ENCODE results near the gene CCDC157.

Gene CCDC157

GRCh38 chr22:30386608-30386959 is 29.8 kb downstream of the CCDC157 start:
- Histone ChIP-seq H3K4me3 (ENCODE audit: insufficient read depth, low read depth, low read length, poor library complexity, severe bottlenecking) (peak overlapping the region; percentile 32), H3K27me3 (replicated peaks; ENCODE audit: control insufficient read depth, insufficient read depth, low read length, poor library complexity, severe bottlenecking) (no peaks in the 10 kb centered on the region), H3K4me1 (ENCODE audit: control insufficient read depth, insufficient read depth, low read length, poor library complexity, severe bottlenecking) (peaks cover 8% of the 10 kb centered on the region), H3K9me3 (ENCODE audit: control insufficient read depth, low read length) (no peaks in the 10 kb centered on the region), H3K36me3 (ENCODE audit: control insufficient read depth, insufficient read depth, low read length) (no peaks in the 10 kb centered on the region), H3K27ac (ENCODE audit: insufficient read depth, low read length, poor library complexity, severe bottlenecking) (no peak overlapping the region)
- no peak for DNase-seq

- peaks cover 8% of the 10 kb centered on the region for H3K4me1 ChIP-seq (ENCODE audit: control insufficient read depth, insufficient read depth, low read length, poor library complexity, severe bottlenecking)
- no peaks in the 10 kb centered on the region for H3K36me3 ChIP-seq (ENCODE audit: control insufficient read depth, insufficient read depth, low read length)
- H3K27ac ChIP-seq (ENCODE audit: insufficient read depth, low read length, poor library complexity, severe bottlenecking) = no peak within 1 kb of the TSS
- no peaks in the 10 kb centered on the region for H3K27me3 ChIP-seq (replicated peaks; ENCODE audit: control insufficient read depth, insufficient read depth, low read length, poor library complexity, severe bottlenecking)
- H3K4me3 ChIP-seq (ENCODE audit: insufficient read depth, low read depth, low read length, poor library complexity, severe bottlenecking) = peak within 1 kb of the TSS; percentile 32
- no peaks in the 10 kb centered on the region for H3K9me3 ChIP-seq (ENCODE audit: control insufficient read depth, low read length)
- DNase-seq = peak; percentile 62 to 73 (median 71)
Observed at GRCh38 chr22:30386960-30387827, 30.4 kb downstream of the CCDC157 start, which contains the start of gene RNF215. TSS of gene RNF215 (minus strand) at chr22:30387411. CDS start at chr22:30387313, 98 bp downstream.

- DNase-seq = peak; percentile 57 to 60 (median 58)
- no peaks in the 10 kb centered on the region for H3K36me3 ChIP-seq (ENCODE audit: control insufficient read depth, insufficient read depth, low read length)
- H3K4me3 ChIP-seq (ENCODE audit: insufficient read depth, low read depth, low read length, poor library complexity, severe bottlenecking) = no peak overlapping the region
- no peaks in the 10 kb centered on the region for H3K27me3 ChIP-seq (replicated peaks; ENCODE audit: control insufficient read depth, insufficient read depth, low read length, poor library complexity, severe bottlenecking)
- no peak overlapping the region for H3K27ac ChIP-seq (ENCODE audit: insufficient read depth, low read length, poor library complexity, severe bottlenecking)
- peaks cover 9% of the 10 kb centered on the region for H3K4me1 ChIP-seq (ENCODE audit: control insufficient read depth, insufficient read depth, low read length, poor library complexity, severe bottlenecking)
- no peaks in the 10 kb centered on the region for H3K9me3 ChIP-seq (ENCODE audit: control insufficient read depth, low read length)
Observed at GRCh38 chr22:30390974-30391691, 34.3 kb downstream of the CCDC157 start.

GRCh38 chr22:30392661-30393321 is 36.0 kb downstream of the CCDC157 start:
- no peak overlapping the region for H3K4me3 ChIP-seq (ENCODE audit: insufficient read depth, low read depth, low read length, poor library complexity, severe bottlenecking)
- H3K36me3 ChIP-seq (ENCODE audit: control insufficient read depth, insufficient read depth, low read length) = no peaks in the 10 kb centered on the region
- H3K27ac ChIP-seq (ENCODE audit: insufficient read depth, low read length, poor library complexity, severe bottlenecking) = no peak overlapping the region
- H3K27me3 ChIP-seq (replicated peaks; ENCODE audit: control insufficient read depth, insufficient read depth, low read length, poor library complexity, severe bottlenecking) = no peaks in the 10 kb centered on the region
- H3K9me3 ChIP-seq (ENCODE audit: control insufficient read depth, low read length) = no peaks in the 10 kb centered on the region
- no peak for DNase-seq
- H3K4me1 ChIP-seq (ENCODE audit: control insufficient read depth, insufficient read depth, low read length, poor library complexity, severe bottlenecking) = peaks cover 13% of the 10 kb centered on the region

- DNase-seq = no peak
- no peak overlapping the region for H3K27ac ChIP-seq (ENCODE audit: insufficient read depth, low read length, poor library complexity, severe bottlenecking)
- no peaks in the 10 kb centered on the region for H3K36me3 ChIP-seq (ENCODE audit: control insufficient read depth, insufficient read depth, low read length)
- H3K9me3 ChIP-seq (ENCODE audit: control insufficient read depth, low read length) = no peaks in the 10 kb centered on the region
- H3K27me3 ChIP-seq (replicated peaks; ENCODE audit: control insufficient read depth, insufficient read depth, low read length, poor library complexity, severe bottlenecking) = no peaks in the 10 kb centered on the region
- no peak overlapping the region for H3K4me3 ChIP-seq (ENCODE audit: insufficient read depth, low read depth, low read length, poor library complexity, severe bottlenecking)
- peaks cover 15% of the 10 kb centered on the region for H3K4me1 ChIP-seq (ENCODE audit: control insufficient read depth, insufficient read depth, low read length, poor library complexity, severe bottlenecking)
Observed at GRCh38 chr22:30393322-30393680, 36.5 kb downstream of the CCDC157 start.

GRCh38 chr22:30393885-30394284 is 37.1 kb downstream of the CCDC157 start:
- Histone ChIP-seq H3K36me3 (ENCODE audit: control insufficient read depth, insufficient read depth, low read length) (no peaks in the 10 kb centered on the region), H3K4me3 (ENCODE audit: insufficient read depth, low read depth, low read length, poor library complexity, severe bottlenecking) (no peak overlapping the region), H3K4me1 (ENCODE audit: control insufficient read depth, insufficient read depth, low read length, poor library complexity, severe bottlenecking) (peaks cover 15% of the 10 kb centered on the region), H3K27me3 (replicated peaks; ENCODE audit: control insufficient read depth, insufficient read depth, low read length, poor library complexity, severe bottlenecking) (no peaks in the 10 kb centered on the region), H3K9me3 (ENCODE audit: control insufficient read depth, low read length) (no peaks in the 10 kb centered on the region), H3K27ac (ENCODE audit: insufficient read depth, low read length, poor library complexity, severe bottlenecking) (no peak overlapping the region)
- DNase-seq = no peak

- DNase-seq = peak; percentile 33 to 47 (median 37)
- H3K9me3 ChIP-seq (ENCODE audit: control insufficient read depth, low read length) = no peaks in the 10 kb centered on the region
- peak within 1 kb of the TSS; percentile 60 for H3K4me3 ChIP-seq (ENCODE audit: insufficient read depth, low read depth, low read length, poor library complexity, severe bottlenecking)
- H3K27ac ChIP-seq (ENCODE audit: insufficient read depth, low read length, poor library complexity, severe bottlenecking) = no peak within 1 kb of the TSS
- peaks cover 15% of the 10 kb centered on the region for H3K4me1 ChIP-seq (ENCODE audit: control insufficient read depth, insufficient read depth, low read length, poor library complexity, severe bottlenecking)
- no peaks in the 10 kb centered on the region for H3K36me3 ChIP-seq (ENCODE audit: control insufficient read depth, insufficient read depth, low read length)
- H3K27me3 ChIP-seq (replicated peaks; ENCODE audit: control insufficient read depth, insufficient read depth, low read length, poor library complexity, severe bottlenecking) = no peaks in the 10 kb centered on the region
Observed at GRCh38 chr22:30396871-30397655, 40.3 kb downstream of the CCDC157 start, which contains the start of gene SEC14L2. TSS of gene SEC14L2 (plus strand) at chr22:30397018. CDS start at chr22:30397117, 99 bp downstream.

GRCh38 chr22:30397656-30398635 is 41.1 kb downstream of the CCDC157 start:
- Histone ChIP-seq H3K27ac (ENCODE audit: insufficient read depth, low read length, poor library complexity, severe bottlenecking) (no peak overlapping the region), H3K4me1 (ENCODE audit: control insufficient read depth, insufficient read depth, low read length, poor library complexity, severe bottlenecking) (peaks cover 15% of the 10 kb centered on the region), H3K27me3 (replicated peaks; ENCODE audit: control insufficient read depth, insufficient read depth, low read length, poor library complexity, severe bottlenecking) (no peaks in the 10 kb centered on the region), H3K36me3 (ENCODE audit: control insufficient read depth, insufficient read depth, low read length) (no peaks in the 10 kb centered on the region), H3K4me3 (ENCODE audit: insufficient read depth, low read depth, low read length, poor library complexity, severe bottlenecking) (peak overlapping the region; percentile 60), H3K9me3 (ENCODE audit: control insufficient read depth, low read length) (no peaks in the 10 kb centered on the region)
- DNase-seq = no peak
